WTC11 (cell line): ENCODE results near the gene KIF22. TPM values are rescaled to one million over a fixed set of nuclear protein-coding genes. Genes with fewer than 3 reads are reported as not detected.
"Not testable (repeated sequence)": the region's sequence is repeated elsewhere in the genome, so short reads cannot be mapped to it uniquely, and the experiment has no call there.

ENCODE experiments used
- ATAC-seq: fragments of 200-7000 bp; cut with Tn5 transposase; 2 replicates; pipeline ENCODE4 v1.10.0; 2021; ENCODE audit warnings: mild to moderate bottlenecking, moderate library complexity
- CTCF ChIA-PET: fragments of 300-600 bp; sonication (Branson Sonifier 250); formaldehyde crosslinking; loops from one replicate; lab custom pipeline; 2021; ENCODE audit warnings: antibody characterized with exemption; lab: Charles Lee
- POLR2A ChIA-PET: fragments of 350-600 bp; sonication (Branson Sonifier 250); formaldehyde crosslinking; loops from one replicate; lab custom pipeline; 2021; ENCODE audit warnings: antibody characterized with exemption; lab: Charles Lee
- DNase-seq: peaks from one replicate; pipeline ENCODE4 v3.0.0; 2021; ENCODE audit warnings: low spot score
- H3K27ac Mint-ChIP-seq: 2 replicates; pipeline ENCODE4 v1.8.0; 2021; ENCODE audit warnings: mixed read lengths
- H3K27me3 Mint-ChIP-seq: 2 replicates; pipeline ENCODE4 v1.8.0; 2021; ENCODE audit warnings: low read depth, mild to moderate bottlenecking, moderate library complexity, mixed read lengths
- H3K36me3 Mint-ChIP-seq: 2 replicates; pipeline ENCODE4 v1.8.0; 2021; ENCODE audit warnings: mixed read lengths
- H3K4me1 Mint-ChIP-seq: 2 replicates; pipeline ENCODE4 v1.8.0; 2022; ENCODE audit warnings: mixed read lengths
- H3K4me3 Mint-ChIP-seq: 2 replicates; pipeline ENCODE4 v1.8.0; 2021; ENCODE audit warnings: mild to moderate bottlenecking, moderate library complexity, mixed read lengths
- H3K9me3 Mint-ChIP-seq: 2 replicates; pipeline ENCODE4 v1.8.0; 2021; ENCODE audit warnings: mixed read lengths
- ATF2 ChIP-seq: sonication (generic); formaldehyde crosslinking; IDR thresholded peaks from 2 replicates; pipeline ENCODE4 v1.8.1; 2022; ENCODE audit warnings: low read depth, missing genetic modification reagents, borderline replicate concordance
- ATF3 ChIP-seq: sonication (generic); formaldehyde crosslinking; conservative IDR thresholded peaks from 2 replicates; pipeline ENCODE4 v1.8.1; 2022; ENCODE audit warnings: mild to moderate bottlenecking, missing genetic modification reagents
- E2F4 ChIP-seq: sonication (generic); formaldehyde crosslinking; IDR thresholded peaks from 2 replicates; pipeline ENCODE4 v1.8.1; 2022; ENCODE audit warnings: low read depth, mild to moderate bottlenecking, moderate library complexity, missing genetic modification reagents, borderline replicate concordance
- ELF4 ChIP-seq: sonication (generic); formaldehyde crosslinking; IDR thresholded peaks from 2 replicates; pipeline ENCODE4 v1.8.1; 2022; ENCODE audit warnings: low read depth, mild to moderate bottlenecking, moderate library complexity, missing genetic modification reagents
- FOXP1 ChIP-seq: sonication (generic); formaldehyde crosslinking; IDR thresholded peaks from 2 replicates; pipeline ENCODE4 v1.8.0; 2022; ENCODE audit warnings: missing genetic modification reagents, mild to moderate bottlenecking, moderate library complexity, borderline replicate concordance
- GABPB1 ChIP-seq: sonication (generic); formaldehyde crosslinking; IDR thresholded peaks from 2 replicates; pipeline ENCODE4 v1.8.1; 2023; ENCODE audit warnings: mild to moderate bottlenecking, missing genetic modification reagents
- GTF2I ChIP-seq: fragments of 250-450 bp; sonication (Bioruptor Pico); conservative IDR thresholded peaks from 2 replicates; pipeline ENCODE4 v1.4.0; 2021; ENCODE audit warnings: mild to moderate bottlenecking
- HMGA2 ChIP-seq: fragments of 250-450 bp; sonication (Bioruptor Pico); IDR thresholded peaks from 2 replicates; pipeline ENCODE4 v1.4.0; 2021; ENCODE audit warnings: mild to moderate bottlenecking, moderate library complexity
- JAZF1 ChIP-seq: fragments of 250-450 bp; sonication (Bioruptor Pico); IDR thresholded peaks from 2 replicates; pipeline ENCODE4 v1.9.0; 2021; ENCODE audit warnings: moderate library complexity, mild to moderate bottlenecking, inconsistent platforms
- KAT7 ChIP-seq: sonication (generic); formaldehyde crosslinking; IDR thresholded peaks from 2 replicates; pipeline ENCODE4 v1.8.1; 2023; ENCODE audit warnings: missing genetic modification reagents, mild to moderate bottlenecking, borderline replicate concordance
- MYBL2 ChIP-seq: sonication (generic); formaldehyde crosslinking; IDR thresholded peaks from 2 replicates; pipeline ENCODE4 v1.8.1; 2023; ENCODE audit warnings: mild to moderate bottlenecking, moderate library complexity, missing genetic modification reagents
- STAT6 ChIP-seq: sonication (generic); formaldehyde crosslinking; conservative IDR thresholded peaks from 2 replicates; pipeline ENCODE4 v1.8.1; 2023; ENCODE audit warnings: mild to moderate bottlenecking, low read depth, missing genetic modification reagents, moderate library complexity
- ZNF416 ChIP-seq: fragments of 250-450 bp; sonication (Bioruptor Pico); IDR thresholded peaks from 2 replicates; pipeline ENCODE4 v1.9.0; 2021; ENCODE audit warnings: mild to moderate bottlenecking, inconsistent platforms
- ZNF425 ChIP-seq: fragments of 250-450 bp; sonication (Bioruptor Pico); conservative IDR thresholded peaks from 2 replicates; pipeline ENCODE4 v1.9.0; 2021; ENCODE audit warnings: mild to moderate bottlenecking
- total RNA-seq: library from RNA; stranded (reverse); gene quantifications from 3 replicates; pipeline ENCODE4 v1.2.3, GENCODE V29; 2021
- TF ChIP-seq, protein P1 (sequence below): sonication (generic); formaldehyde crosslinking; IDR thresholded peaks from 2 replicates; pipeline ENCODE4 v1.8.1; 2023; ENCODE audit warnings: mild to moderate bottlenecking, moderate library complexity, missing genetic modification reagents
- TF ChIP-seq, protein P2 (sequence below): fragments of 250-450 bp; sonication (Bioruptor Pico); IDR thresholded peaks from 2 replicates; pipeline ENCODE4 v1.9.0; 2021; ENCODE audit warnings: mild to moderate bottlenecking

KIF22 gene
- total RNA-seq, 1 experiment from 2014 or later: 182 TPM

DNA sequence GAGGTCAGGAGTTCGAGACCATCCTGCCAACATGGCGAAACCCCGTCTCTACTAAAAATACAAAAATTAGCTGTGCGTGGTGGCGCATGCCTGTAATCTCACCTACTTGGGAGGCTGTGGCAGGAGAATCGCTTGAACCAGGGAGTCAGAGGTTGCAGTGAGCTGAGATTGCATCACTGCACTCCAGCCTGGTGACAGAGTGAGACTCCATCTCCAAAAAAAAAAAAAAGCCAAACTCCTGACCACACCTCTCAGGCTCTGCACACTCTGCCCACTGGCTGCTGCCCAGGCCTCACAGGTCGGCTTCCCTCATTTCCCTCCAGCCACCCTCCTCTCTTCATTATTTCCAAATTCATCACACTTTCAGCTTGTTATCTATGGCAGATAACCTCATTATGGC lies 18.2 kb upstream of the KIF22 start:
- not testable (repeated sequence) for H3K27ac Mint-ChIP-seq, DNase-seq, ATAC-seq

DNA sequence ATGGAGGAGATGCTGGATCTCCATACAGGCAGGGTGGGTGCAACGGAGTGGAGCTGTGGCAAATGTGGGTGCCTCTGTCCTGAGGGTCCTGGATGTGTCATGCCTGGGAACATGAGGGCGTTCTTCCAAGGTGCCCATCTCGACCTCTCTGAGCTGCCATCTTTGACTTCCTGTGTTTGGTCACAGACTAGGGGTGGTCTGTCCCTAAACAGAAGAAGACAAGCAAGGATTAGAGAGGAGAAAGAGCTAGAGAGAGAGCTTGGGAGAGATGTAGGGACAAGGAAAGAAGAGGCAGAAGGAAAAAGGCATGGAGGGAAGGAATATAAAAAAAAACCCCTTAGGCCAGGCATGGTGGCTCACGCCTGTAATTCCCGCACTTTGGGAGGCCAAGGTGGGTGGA lies 15.8 kb upstream of the KIF22 start:
- Mint-ChIP-seq H3K9me3 (no peaks in the 10 kb centered on the region), H3K4me3 (no peak overlapping the region), H3K36me3 (no peaks in the 10 kb centered on the region), H3K27me3 (peaks cover 20% of the 10 kb centered on the region), H3K4me1 (peaks cover 8% of the 10 kb centered on the region), H3K27ac (no peak overlapping the region)
- DNase-seq: no peak
- no peak for TF ChIP-seq KAT7 (CRISPR knock-in tag)
- no peak for TF ChIP-seq HMGA2 (CRISPR knock-in tag)
- TF ChIP-seq, protein P1, sequence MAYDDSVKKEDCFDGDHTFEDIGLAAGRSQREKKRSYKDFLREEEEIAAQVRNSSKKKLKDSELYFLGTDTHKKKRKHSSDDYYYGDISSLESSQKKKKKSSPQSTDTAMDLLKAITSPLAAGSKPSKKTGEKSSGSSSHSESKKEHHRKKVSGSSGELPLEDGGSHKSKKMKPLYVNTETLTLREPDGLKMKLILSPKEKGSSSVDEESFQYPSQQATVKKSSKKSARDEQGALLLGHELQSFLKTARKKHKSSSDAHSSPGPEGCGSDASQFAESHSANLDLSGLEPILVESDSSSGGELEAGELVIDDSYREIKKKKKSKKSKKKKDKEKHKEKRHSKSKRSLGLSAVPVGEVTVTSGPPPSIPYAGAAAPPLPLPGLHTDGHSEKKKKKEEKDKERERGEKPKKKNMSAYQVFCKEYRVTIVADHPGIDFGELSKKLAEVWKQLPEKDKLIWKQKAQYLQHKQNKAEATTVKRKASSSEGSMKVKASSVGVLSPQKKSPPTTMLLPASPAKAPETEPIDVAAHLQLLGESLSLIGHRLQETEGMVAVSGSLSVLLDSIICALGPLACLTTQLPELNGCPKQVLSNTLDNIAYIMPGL (CRISPR knock-in tag): no peak
- TF ChIP-seq, protein P2, sequence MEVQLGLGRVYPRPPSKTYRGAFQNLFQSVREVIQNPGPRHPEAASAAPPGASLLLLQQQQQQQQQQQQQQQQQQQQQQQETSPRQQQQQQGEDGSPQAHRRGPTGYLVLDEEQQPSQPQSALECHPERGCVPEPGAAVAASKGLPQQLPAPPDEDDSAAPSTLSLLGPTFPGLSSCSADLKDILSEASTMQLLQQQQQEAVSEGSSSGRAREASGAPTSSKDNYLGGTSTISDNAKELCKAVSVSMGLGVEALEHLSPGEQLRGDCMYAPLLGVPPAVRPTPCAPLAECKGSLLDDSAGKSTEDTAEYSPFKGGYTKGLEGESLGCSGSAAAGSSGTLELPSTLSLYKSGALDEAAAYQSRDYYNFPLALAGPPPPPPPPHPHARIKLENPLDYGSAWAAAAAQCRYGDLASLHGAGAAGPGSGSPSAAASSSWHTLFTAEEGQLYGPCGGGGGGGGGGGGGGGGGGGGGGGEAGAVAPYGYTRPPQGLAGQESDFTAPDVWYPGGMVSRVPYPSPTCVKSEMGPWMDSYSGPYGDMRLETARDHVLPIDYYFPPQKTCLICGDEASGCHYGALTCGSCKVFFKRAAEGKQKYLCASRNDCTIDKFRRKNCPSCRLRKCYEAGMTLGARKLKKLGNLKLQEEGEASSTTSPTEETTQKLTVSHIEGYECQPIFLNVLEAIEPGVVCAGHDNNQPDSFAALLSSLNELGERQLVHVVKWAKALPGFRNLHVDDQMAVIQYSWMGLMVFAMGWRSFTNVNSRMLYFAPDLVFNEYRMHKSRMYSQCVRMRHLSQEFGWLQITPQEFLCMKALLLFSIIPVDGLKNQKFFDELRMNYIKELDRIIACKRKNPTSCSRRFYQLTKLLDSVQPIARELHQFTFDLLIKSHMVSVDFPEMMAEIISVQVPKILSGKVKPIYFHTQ (CRISPR knock-in tag): no peak
- no peak for TF ChIP-seq ELF4 (CRISPR knock-in tag)
- TF ChIP-seq FOXP1 (CRISPR knock-in tag): no peak
- TF ChIP-seq ZNF416: no peak
- no peak for TF ChIP-seq MYBL2 (CRISPR knock-in tag)
- no peak for TF ChIP-seq ATF3 (CRISPR knock-in tag)
- no peak for TF ChIP-seq GTF2I (CRISPR knock-in tag)
- TF ChIP-seq JAZF1 (CRISPR knock-in tag): no peak
- no peak for TF ChIP-seq E2F4
- TF ChIP-seq ZNF425: no peak
- TF ChIP-seq STAT6: no peak
- TF ChIP-seq ATF2 (CRISPR knock-in tag): no peak
- ChIA-PET CTCF (interaction anchor here (1.5 kb wide), 1 partner anchor 15 kb away, joined by 6 read pairs; the partner anchor contains the start of gene KIF22), POLR2A (no interaction called here)
- no peak for ATAC-seq

More for the DNA sequence above, 18.2 kb upstream of the KIF22 start:
- CTCF ChIA-PET: interaction anchor here (1.8 to 2.1 kb wide), 2 partner anchors 13 to 18 kb away, joined by 4 to 7 read pairs; partner anchors contain the start of gene KIF22
- H3K4me1 Mint-ChIP-seq, H3K36me3 Mint-ChIP-seq, H3K4me3 Mint-ChIP-seq, POLR2A ChIA-PET, H3K27me3 Mint-ChIP-seq, H3K9me3 Mint-ChIP-seq: not testable (repeated sequence)
- peak; percentile 57; the same call in 1 of the 2 replicates for TF ChIP-seq GABPB1 (CRISPR knock-in tag)
